HCT116 (cell line): ENCODE measurements around the gene DCP1A. TPM values are rescaled to one million over a fixed set of nuclear protein-coding genes. Genes with fewer than 3 reads are reported as not detected.
A peak's percentile ranks its signal among the peaks of the same experiment; 100 is the strongest.

ENCODE experiments used
- ATAC-seq: fragments of 200-7000 bp; cut with Tn5 transposase; 2 replicates; pipeline ENCODE4 v1.9.1; 2020; ENCODE audit warnings: mild to moderate bottlenecking, moderate library complexity
- BruUV-seq: library from RNA; stranded (reverse); fragments of 400-500 nt; replicated peaks from 2 replicates; lab custom pipeline; 2021; lab: Mats Ljungman, UMichigan
- CTCF ChIA-PET: fragments of 300-600 bp; sonication (Branson Sonifier 250); formaldehyde crosslinking; loops from one replicate; lab custom pipeline; 2021; ENCODE audit warnings: antibody characterized with exemption; lab: Charles Lee
- POLR2A ChIA-PET: fragments of 300-600, 350-600 bp; sonication (Branson Sonifier 250); formaldehyde crosslinking; loops from one replicate; lab custom pipeline; 2021; ENCODE audit warnings: antibody characterized with exemption; lab: Charles Lee
- RAD21 ChIA-PET, 2 experiments: fragments of 300-600 bp; sonication (Branson Sonifier 250); formaldehyde crosslinking; loops; one replicate each; lab custom pipeline; 2023; ENCODE audit warnings: low total read pairs in 2 of 2; ENCODE audit not compliant: uncharacterized antibody in 2 of 2, unreplicated experiment in 2 of 2, low non-redundant PET in 1 of 2; lab: Charles Lee
- DNase-seq: peaks from one replicate; pipeline ENCODE4 v3.0.0-alpha.2; 2010; ENCODE audit warnings: low read depth, low spot score
- H2AFZ ChIP-seq: fragments of 200-600 bp; shearing (Covaris generic), sonication (generic); 2 replicates; pipeline ENCODE4 v1.6.1; 2017; ENCODE audit warnings: low read depth, mixed run types, mixed read lengths, antibody characterized with exemption, low read length; ENCODE audit not compliant: poor library complexity, severe bottlenecking
- H3K27ac ChIP-seq: 2 replicates; pipeline ENCODE4 v1.5.1; 2012; ENCODE audit warnings: low read depth, low read length
- H3K27me3 ChIP-seq: fragments of 200-600 bp; sonication (generic); 2 replicates; pipeline ENCODE4 v1.6.1; 2016; ENCODE audit warnings: mixed run types, low read length, mixed read lengths; ENCODE audit not compliant: insufficient read depth
- H3K36me3 ChIP-seq, 2 experiments: fragments of 200-500 bp in 1 of 2; fragments of 200-600 bp in 1 of 2; sonication (Bioruptor generic) in 1 of 2; sonication (generic) in 1 of 2; 2 replicates each; pipeline versions ENCODE4 v1.5.1 to v1.6.1; 2014 to 2016; ENCODE audit warnings: low read length in 2 of 2, inconsistent platforms in 1 of 2, mixed read lengths in 1 of 2, mixed run types in 1 of 2; ENCODE audit not compliant: insufficient read depth in 2 of 2, control insufficient read depth in 1 of 2
- H3K4me1 ChIP-seq, 2 experiments: fragments of 200-600 bp in 1 of 2; sonication (generic) in 1 of 2; 2 replicates each; pipeline versions ENCODE4 v1.5.1 to v1.6.1; 2012 to 2017; ENCODE audit warnings: low read length in 2 of 2, inconsistent platforms in 1 of 2, mild to moderate bottlenecking in 1 of 2, mixed read lengths in 1 of 2, mixed run types in 1 of 2, moderate library complexity in 1 of 2; ENCODE audit not compliant: insufficient read depth in 2 of 2, control insufficient read depth in 1 of 2
- H3K4me2 ChIP-seq: fragments of 200-600 bp; sonication (generic); 2 replicates; pipeline ENCODE4 v1.6.1; 2017; ENCODE audit warnings: mixed run types, low read length, mixed read lengths
- H3K4me3 ChIP-seq, 2 experiments: fragments of 200-600 bp in 1 of 2; sonication (generic) in 1 of 2; replicated peaks in 1 of 2; 2 replicates each; pipeline ENCODE4 v1.5.1; 2011 to 2016; ENCODE audit warnings: low read length in 2 of 2, control low read depth in 1 of 2, low read depth in 1 of 2, mild to moderate bottlenecking in 1 of 2, mixed read lengths in 1 of 2, mixed run types in 1 of 2
- H3K79me2 ChIP-seq: fragments of 200-600 bp; sonication (generic); 2 replicates; pipeline ENCODE4 v1.6.1; 2017; ENCODE audit warnings: mild to moderate bottlenecking, mixed run types, low read length, moderate library complexity, mixed read lengths; ENCODE audit not compliant: insufficient read depth
- H3K9ac ChIP-seq: fragments of 200-600 bp; sonication (generic); 2 replicates; pipeline ENCODE4 v1.6.1; 2016; ENCODE audit warnings: low read length, mixed read lengths
- H3K9me2 ChIP-seq: fragments of 200-600 bp; sonication (generic), shearing (Covaris generic); 2 replicates; pipeline ENCODE4 v1.6.1; 2017; ENCODE audit warnings: mixed run types, mild to moderate bottlenecking, moderate library complexity; ENCODE audit not compliant: insufficient read depth
- H3K9me3 ChIP-seq, 2 experiments: fragments of 200-500 bp in 1 of 2; fragments of 200-600 bp in 1 of 2; sonication (Bioruptor generic) in 1 of 2; sonication (generic) in 1 of 2; 2 replicates each; pipeline ENCODE4 v1.6.1; 2014 to 2017; ENCODE audit warnings: low read length in 2 of 2, mixed read lengths in 2 of 2, inconsistent platforms in 1 of 2, low read depth in 1 of 2, mild to moderate bottlenecking in 1 of 2, mixed run types in 1 of 2, moderate library complexity in 1 of 2; ENCODE audit not compliant: control insufficient read depth in 1 of 2, insufficient read depth in 1 of 2
- H4K20me1 ChIP-seq: fragments of 200-600 bp; sonication (generic), shearing (Covaris generic); 2 replicates; pipeline ENCODE4 v1.6.1; 2017; ENCODE audit warnings: mixed run types, mild to moderate bottlenecking, moderate library complexity; ENCODE audit not compliant: insufficient read depth
- CBX3 ChIP-seq: IDR thresholded peaks from 2 replicates; pipeline ENCODE4 v1.6.1; 2012; ENCODE audit warnings: low read depth
- CEBPB ChIP-seq: IDR thresholded peaks from 2 replicates; pipeline ENCODE4 v1.6.1; 2012; ENCODE audit warnings: low read depth
- EZH2 ChIP-seq: fragments of 200-600 bp; sonication (generic); IDR thresholded peaks from 2 replicates; pipeline ENCODE4 v1.6.1; 2017; ENCODE audit warnings: antibody characterized with exemption, mixed run types
- EZH2phosphoT487 ChIP-seq: fragments of 200-600 bp; IDR thresholded peaks from 2 replicates; pipeline ENCODE4 v1.6.1; 2018; ENCODE audit warnings: antibody characterized with exemption, borderline replicate concordance
- FOSL1 ChIP-seq: IDR thresholded peaks from 2 replicates; pipeline ENCODE4 v1.6.1; 2012; ENCODE audit warnings: low read depth
- JUND ChIP-seq: IDR thresholded peaks from 2 replicates; pipeline ENCODE4 v1.6.1; 2012
- POLR2A ChIP-seq: IDR thresholded peaks from 2 replicates; pipeline ENCODE4 v1.7.0; 2011; ENCODE audit warnings: borderline replicate concordance; ENCODE audit not compliant: insufficient read depth, insufficient read length; ENCODE audit errors: extremely low read depth
- POLR2AphosphoS5 ChIP-seq: IDR thresholded peaks from 2 replicates; pipeline ENCODE4 v1.6.1; 2011; ENCODE audit warnings: mild to moderate bottlenecking, low read depth, low read length, moderate library complexity
- SIN3A ChIP-seq: IDR thresholded peaks from 2 replicates; pipeline ENCODE4 v1.6.1; 2012; ENCODE audit warnings: low read depth
- SP1 ChIP-seq: IDR thresholded peaks from 2 replicates; pipeline ENCODE4 v1.6.1; 2012; ENCODE audit warnings: low read depth
- TCF7L2 ChIP-seq: IDR thresholded peaks from 2 replicates; pipeline ENCODE4 v1.7.0; 2011; ENCODE audit warnings: borderline replicate concordance, inconsistent platforms; ENCODE audit not compliant: insufficient read depth, insufficient read length; ENCODE audit errors: extremely low read depth
- YY1 ChIP-seq: IDR thresholded peaks from 2 replicates; pipeline ENCODE4 v1.6.1; 2011; ENCODE audit warnings: low read length, low read depth, moderate library complexity, mild to moderate bottlenecking; ENCODE audit not compliant: insufficient replicate concordance; ENCODE audit errors: extremely low read depth
- ZFX ChIP-seq: fragments of 450-650 bp; IDR thresholded peaks from 2 replicates; pipeline ENCODE4 v1.6.1; 2017
- intact Hi-C: fragments of 100-400 bp; cut with micrococcal nuclease; formaldehyde crosslinking; loops from 2 replicates; pipeline ENCODE4 v1.10.0; 2022
- total RNA-seq: library from RNA; stranded (reverse); gene quantifications from one replicate; pipeline ENCODE4 v1.2.1, GENCODE V29; 2021; ENCODE audit not compliant: unreplicated experiment
- TF ChIP-seq, protein P1 (sequence below): IDR thresholded peaks from 2 replicates; pipeline ENCODE4 v1.6.1; 2011; ENCODE audit warnings: mild to moderate bottlenecking, low read length, moderate library complexity; ENCODE audit not compliant: insufficient replicate concordance; ENCODE audit errors: extremely low read depth
- TF ChIP-seq, protein P2 (sequence below): IDR thresholded peaks from 2 replicates; pipeline ENCODE4 v1.6.1; 2012
- TF ChIP-seq, protein P3 (sequence below): IDR thresholded peaks from 2 replicates; pipeline ENCODE4 v1.6.1; 2012

DCP1A gene
- total RNA-seq, 1 experiment from 2014 or later = 33.2 TPM

DNA sequence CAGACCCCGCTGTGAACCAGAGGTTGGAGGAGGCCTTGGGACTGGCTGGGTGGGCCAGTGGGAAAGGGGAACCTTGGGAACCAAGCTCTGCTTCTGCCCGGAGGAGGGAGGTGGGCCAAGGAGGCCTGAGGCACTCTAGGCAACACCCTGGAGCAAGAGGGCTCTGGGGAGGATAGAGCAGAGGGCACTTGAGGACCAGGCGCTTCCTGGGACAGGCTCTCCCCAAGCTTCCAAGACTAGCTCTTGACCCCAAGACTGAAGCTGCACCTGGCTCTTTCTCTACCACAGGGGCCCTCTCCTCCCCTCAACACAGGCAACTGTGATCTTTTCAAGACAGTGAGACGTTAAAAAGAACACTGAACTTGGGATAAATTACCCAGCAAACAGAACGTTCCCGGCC, 111.8 kb downstream of the DCP1A start:
- ATAC-seq (no peak), DNase-seq (no peak)
- intact Hi-C loops = no loop called here
- peaks cover 31 to 78% of the 10 kb centered on the region in 2 experiments for H3K36me3 ChIP-seq
- peaks cover 46 to 53% of the 10 kb centered on the region in 2 experiments for H3K4me1 ChIP-seq
- no peaks in the 10 kb centered on the region for H3K9me3 ChIP-seq
- no TSS peak for BruUV-seq
- ChIA-PET CTCF (no interaction called here), POLR2A (interaction anchor here (1.1 kb wide), 1 partner anchor 19 kb away, joined by 3 read pairs; no protein-coding TSS in a partner anchor), RAD21 (no interaction called here)
- no peak overlapping the region for H3K4me3 ChIP-seq
- H3K79me2 ChIP-seq = peaks cover 80% of the 10 kb centered on the region
- H3K4me2 ChIP-seq = no peak overlapping the region
- no peaks in the 10 kb centered on the region for H4K20me1 ChIP-seq
- H3K9me2 ChIP-seq = no peaks in the 10 kb centered on the region
- H3K27ac ChIP-seq = peak overlapping the region; percentile 82
- no peak for TF ChIP-seq EZH2phosphoT487
- no peak for TF ChIP-seq JUND
- no peak for TF ChIP-seq YY1
- TF ChIP-seq FOSL1 = no peak
- TF ChIP-seq SIN3A = no peak
- TF ChIP-seq TCF7L2 = no peak
- TF ChIP-seq, protein P1, sequence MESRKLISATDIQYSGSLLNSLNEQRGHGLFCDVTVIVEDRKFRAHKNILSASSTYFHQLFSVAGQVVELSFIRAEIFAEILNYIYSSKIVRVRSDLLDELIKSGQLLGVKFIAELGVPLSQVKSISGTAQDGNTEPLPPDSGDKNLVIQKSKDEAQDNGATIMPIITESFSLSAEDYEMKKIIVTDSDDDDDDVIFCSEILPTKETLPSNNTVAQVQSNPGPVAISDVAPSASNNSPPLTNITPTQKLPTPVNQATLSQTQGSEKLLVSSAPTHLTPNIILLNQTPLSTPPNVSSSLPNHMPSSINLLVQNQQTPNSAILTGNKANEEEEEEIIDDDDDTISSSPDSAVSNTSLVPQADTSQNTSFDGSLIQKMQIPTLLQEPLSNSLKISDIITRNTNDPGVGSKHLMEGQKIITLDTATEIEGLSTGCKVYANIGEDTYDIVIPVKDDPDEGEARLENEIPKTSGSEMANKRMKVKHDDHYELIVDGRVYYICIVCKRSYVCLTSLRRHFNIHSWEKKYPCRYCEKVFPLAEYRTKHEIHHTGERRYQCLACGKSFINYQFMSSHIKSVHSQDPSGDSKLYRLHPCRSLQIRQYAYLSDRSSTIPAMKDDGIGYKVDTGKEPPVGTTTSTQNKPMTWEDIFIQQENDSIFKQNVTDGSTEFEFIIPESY = no peak
- TF ChIP-seq CBX3 = no peak
- no peak for TF ChIP-seq POLR2A
- TF ChIP-seq, protein P2, sequence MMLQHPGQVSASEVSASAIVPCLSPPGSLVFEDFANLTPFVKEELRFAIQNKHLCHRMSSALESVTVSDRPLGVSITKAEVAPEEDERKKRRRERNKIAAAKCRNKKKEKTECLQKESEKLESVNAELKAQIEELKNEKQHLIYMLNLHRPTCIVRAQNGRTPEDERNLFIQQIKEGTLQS = no peak
- TF ChIP-seq CEBPB = no peak
- TF ChIP-seq SP1 = no peak
- no peak for TF ChIP-seq POLR2AphosphoS5
- TF ChIP-seq, protein P3, sequence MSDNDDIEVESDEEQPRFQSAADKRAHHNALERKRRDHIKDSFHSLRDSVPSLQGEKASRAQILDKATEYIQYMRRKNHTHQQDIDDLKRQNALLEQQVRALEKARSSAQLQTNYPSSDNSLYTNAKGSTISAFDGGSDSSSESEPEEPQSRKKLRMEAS = no peak
- TF ChIP-seq ZFX = no peak
- TF ChIP-seq EZH2 = no peak
- no peak overlapping the region for H2AFZ ChIP-seq
- H3K27me3 ChIP-seq = no peaks in the 10 kb centered on the region
- peak overlapping the region; percentile 49; the same call in 1 of the 2 replicates for H3K9ac ChIP-seq
